GM23248 (cell line): Measurements from ENCODE around the gene RARB. TPM values are rescaled to one million over a fixed set of nuclear protein-coding genes. Genes with fewer than 3 reads are reported as not detected.

Source experiments
- DNase-seq: peaks from one replicate; pipeline ENCODE4 v3.0.0-alpha.2; 2015
- H2AFZ ChIP-seq: fragments of 200-600 bp; sonication (generic); 2 replicates; pipeline ENCODE4 v1.6.1; 2016; ENCODE audit warnings: antibody characterized with exemption
- H3F3A ChIP-seq: fragments of 200-600 bp; sonication (generic); 2 replicates; pipeline ENCODE4 v1.6.1; 2016; ENCODE audit warnings: mild to moderate bottlenecking, antibody characterized with exemption, mixed run types; ENCODE audit not compliant: insufficient read depth
- H3K27ac ChIP-seq: fragments of 200-600 bp; sonication (generic); 2 replicates; pipeline ENCODE4 v1.5.1; 2016; ENCODE audit warnings: mild to moderate bottlenecking
- H3K27me3 ChIP-seq: fragments of 200-600 bp; sonication (generic); replicated peaks from 2 replicates; pipeline ENCODE4 v1.6.1; 2016; ENCODE audit warnings: mild to moderate bottlenecking; ENCODE audit not compliant: insufficient read depth
- H3K36me3 ChIP-seq: fragments of 200-600 bp; sonication (generic); 2 replicates; pipeline ENCODE4 v1.6.1; 2016; ENCODE audit warnings: low read depth, mild to moderate bottlenecking
- H3K4me1 ChIP-seq: fragments of 200-600 bp; sonication (generic); 2 replicates; pipeline ENCODE4 v1.6.1; 2016; ENCODE audit warnings: mild to moderate bottlenecking; ENCODE audit not compliant: insufficient read depth
- H3K4me2 ChIP-seq: fragments of 200-600 bp; sonication (generic); one replicate; pipeline ENCODE4 v1.6.1; 2016; ENCODE audit warnings: mild to moderate bottlenecking; ENCODE audit not compliant: unreplicated experiment
- H3K4me3 ChIP-seq: fragments of 200-600 bp; sonication (generic); 2 replicates; pipeline ENCODE4 v1.5.1; 2016; ENCODE audit warnings: mild to moderate bottlenecking
- H3K79me2 ChIP-seq: fragments of 200-600 bp; sonication (generic); 2 replicates; pipeline ENCODE4 v1.6.1; 2016; ENCODE audit warnings: mild to moderate bottlenecking; ENCODE audit not compliant: insufficient read depth
- H3K9ac ChIP-seq: fragments of 200-600 bp; sonication (generic); 2 replicates; pipeline ENCODE4 v1.6.1; 2016; ENCODE audit warnings: mild to moderate bottlenecking
- H3K9me2 ChIP-seq: fragments of 200-600 bp; sonication (generic); 2 replicates; pipeline ENCODE4 v1.6.1; 2016; ENCODE audit warnings: mixed run types, mild to moderate bottlenecking, moderate library complexity; ENCODE audit not compliant: insufficient read depth
- H3K9me3 ChIP-seq: fragments of 200-600 bp; sonication (generic); one replicate; pipeline ENCODE4 v1.6.1; 2017; ENCODE audit warnings: low read depth
- H4K20me1 ChIP-seq: fragments of 200-600 bp; sonication (generic); 2 replicates; pipeline ENCODE4 v1.6.0; 2016; ENCODE audit not compliant: insufficient read depth
- EZH2 ChIP-seq: fragments of 200-600 bp; sonication (generic); IDR thresholded peaks from 2 replicates; pipeline ENCODE4 v1.6.1; 2018; ENCODE audit warnings: antibody characterized with exemption, mild to moderate bottlenecking; ENCODE audit not compliant: insufficient read depth, poor library complexity, severe bottlenecking
- EZH2phosphoT487 ChIP-seq: fragments of 200-600 bp; sonication (generic); IDR thresholded peaks from 2 replicates; pipeline ENCODE4 v1.6.1; 2018; ENCODE audit warnings: antibody characterized with exemption, moderate library complexity, mild to moderate bottlenecking, low read depth; ENCODE audit not compliant: insufficient read depth
- WGBS, 2 experiments: methylation state at CpG; one replicate each; pipeline ENCODE4 v1.1.6; 2015 to 2017; ENCODE audit warnings: low lambda C conversion rate in 2 of 2, low coverage in 1 of 2; ENCODE audit errors: missing lambda C conversion rate in 2 of 2; 5-methylcytosine and 5-hydroxymethylcytosine counted together
- in situ Hi-C: fragments of 300-500 bp; cut with MboI; formaldehyde crosslinking; loops from 2 replicates; pipeline ENCODE4 v1.15.0; 2020
- polyA plus RNA-seq: library from polyadenylated mRNA; unstranded; fragments of >200 nt; fragmentation: Nextera tagmentation; extraction: Ambion mirVana; gene quantifications from 2 replicates; pipeline ENCODE4 v1.2.1, GENCODE V29; 2016
- total RNA-seq: library from RNA; depleted of rRNA; stranded (reverse); fragments of >200 nt; shearing (Covaris generic); gene quantifications from 2 replicates; pipeline ENCODE4 v1.2.3, GENCODE V29; 2014

RARB gene
- total and polyA plus RNA-seq, 2 experiments from 2014 or later: 0.11 TPM; not detected in 1

- Histone ChIP-seq H3K4me3 (no peak overlapping the region), H4K20me1 (no peaks in the 10 kb centered on the region), H2AFZ (no peak overlapping the region), H3K36me3 (no peaks in the 10 kb centered on the region), H3K79me2 (no peaks in the 10 kb centered on the region), H3K4me2 (no peak overlapping the region), H3K27me3 (no peaks in the 10 kb centered on the region), H3K9ac (no peak overlapping the region), H3K27ac (no peak overlapping the region), H3K4me1 (no peaks in the 10 kb centered on the region), H3K9me2 (no peaks in the 10 kb centered on the region), H3K9me3 (no peaks in the 10 kb centered on the region), H3F3A (0 out of 2 replicates have a peak, but pooled peaks cover 6% of the 10 kb centered on the region)
- TF ChIP-seq EZH2phosphoT487 (no peak), EZH2 (no peak)
- 54 to 59% methylated on average over 3 of the region's 3 CpGs for WGBS, 2 experiments
- in situ Hi-C loops: no loop called here
- no peak for DNase-seq
These were observed 51.1 kb downstream of the RARB start for GRCh38 chr3:25478964-25479726.

GRCh38 chr3:25479727-25480010 lies 51.6 kb downstream of the RARB start:
- Histone ChIP-seq H3K27me3 (no peaks in the 10 kb centered on the region), H3K27ac (no peak overlapping the region), H2AFZ (no peak overlapping the region), H3K4me3 (no peak overlapping the region), H3K36me3 (no peaks in the 10 kb centered on the region), H3K9ac (no peak overlapping the region), H3F3A (0 out of 2 replicates have a peak, but pooled peaks cover 6% of the 10 kb centered on the region), H4K20me1 (no peaks in the 10 kb centered on the region), H3K9me2 (no peaks in the 10 kb centered on the region), H3K4me1 (no peaks in the 10 kb centered on the region), H3K4me2 (no peak overlapping the region), H3K9me3 (no peaks in the 10 kb centered on the region), H3K79me2 (no peaks in the 10 kb centered on the region)
- in situ Hi-C loops: no loop called here
- TF ChIP-seq EZH2 (no peak), EZH2phosphoT487 (no peak)
- no peak for DNase-seq
- 79 to 80% methylated on average over 1 of the region's 1 CpG for WGBS, 2 experiments

GRCh38 chr3:25480811-25481210 lies 52.7 kb downstream of the RARB start:
- in situ Hi-C loops: no loop called here
- no peak overlapping the region for H3K27ac ChIP-seq
- H3K9ac ChIP-seq: no peak overlapping the region
- no peak for DNase-seq
- no peak overlapping the region for H2AFZ ChIP-seq
- H3K79me2 ChIP-seq: no peaks in the 10 kb centered on the region
- no peaks in the 10 kb centered on the region for H3K27me3 ChIP-seq
- H3K36me3 ChIP-seq: no peaks in the 10 kb centered on the region
- no peak overlapping the region for H3K4me2 ChIP-seq
- 0 out of 2 replicates have a peak, but pooled peaks cover 6% of the 10 kb centered on the region for H3F3A ChIP-seq
- H3K9me3 ChIP-seq: no peaks in the 10 kb centered on the region
- H3K4me1 ChIP-seq: no peaks in the 10 kb centered on the region
- no peaks in the 10 kb centered on the region for H3K9me2 ChIP-seq
- H3K4me3 ChIP-seq: no peak overlapping the region
- H4K20me1 ChIP-seq: no peaks in the 10 kb centered on the region
- TF ChIP-seq EZH2 (no peak), EZH2phosphoT487 (no peak)
- 13 to 29% methylated on average over 1 of the region's 1 CpG for WGBS, 2 experiments

- H3K27ac ChIP-seq: no peak overlapping the region
- TF ChIP-seq EZH2 (no peak), EZH2phosphoT487 (no peak)
- H3K36me3 ChIP-seq: no peaks in the 10 kb centered on the region
- H3K79me2 ChIP-seq: no peaks in the 10 kb centered on the region
- no peak overlapping the region for H3K4me2 ChIP-seq
- no peak for DNase-seq
- H3K4me3 ChIP-seq: no peak overlapping the region
- in situ Hi-C loops: no loop called here
- no peaks in the 10 kb centered on the region for H3K4me1 ChIP-seq
- no peaks in the 10 kb centered on the region for H3K27me3 ChIP-seq
- WGBS, 2 experiments: 32 to 41% methylated on average over 1 of the region's 1 CpG
- 0 out of 2 replicates have a peak, but pooled peaks cover 6% of the 10 kb centered on the region for H3F3A ChIP-seq
- no peak overlapping the region for H3K9ac ChIP-seq
- no peaks in the 10 kb centered on the region for H3K9me2 ChIP-seq
- no peaks in the 10 kb centered on the region for H3K9me3 ChIP-seq
- H4K20me1 ChIP-seq: no peaks in the 10 kb centered on the region
- no peak overlapping the region for H2AFZ ChIP-seq
These were observed 53.3 kb downstream of the RARB start for GRCh38 chr3:25481386-25481785.

GRCh38 chr3:25483456-25483855 lies 55.4 kb downstream of the RARB start:
- no peaks in the 10 kb centered on the region for H3F3A ChIP-seq
- no peaks in the 10 kb centered on the region for H3K4me1 ChIP-seq
- H3K79me2 ChIP-seq: no peaks in the 10 kb centered on the region
- H4K20me1 ChIP-seq: no peaks in the 10 kb centered on the region
- no peaks in the 10 kb centered on the region for H3K9me3 ChIP-seq
- no peaks in the 10 kb centered on the region for H3K9me2 ChIP-seq
- no peak for DNase-seq
- no peak overlapping the region for H3K4me2 ChIP-seq
- H2AFZ ChIP-seq: no peak overlapping the region
- no peak overlapping the region for H3K27ac ChIP-seq
- no peak for TF ChIP-seq EZH2
- TF ChIP-seq EZH2phosphoT487: no peak
- WGBS, 2 experiments: 52 to 74% methylated on average over 1 of the region's 1 CpG
- in situ Hi-C loops: no loop called here
- no peaks in the 10 kb centered on the region for H3K27me3 ChIP-seq
- no peak overlapping the region for H3K4me3 ChIP-seq
- H3K36me3 ChIP-seq: no peaks in the 10 kb centered on the region
- H3K9ac ChIP-seq: no peak overlapping the region
